Hematopoietic multipotent progenitor cell treated with erythropoietin and hydrocortisone succinate and interleukin-3 and kit ligand, for 17 days (in vitro differentiated cells): ENCODE measurements around the gene NTN4.
"Not testable (repeated sequence)": the region's sequence is repeated elsewhere in the genome, so short reads cannot be mapped to it uniquely, and the experiment has no call there.

ENCODE experiments used
- DNase-seq: peaks from one replicate; pipeline ENCODE4 v3.0.0-alpha.2; 2015; ENCODE audit warnings: low spot score

The NTN4 gene

DNA sequence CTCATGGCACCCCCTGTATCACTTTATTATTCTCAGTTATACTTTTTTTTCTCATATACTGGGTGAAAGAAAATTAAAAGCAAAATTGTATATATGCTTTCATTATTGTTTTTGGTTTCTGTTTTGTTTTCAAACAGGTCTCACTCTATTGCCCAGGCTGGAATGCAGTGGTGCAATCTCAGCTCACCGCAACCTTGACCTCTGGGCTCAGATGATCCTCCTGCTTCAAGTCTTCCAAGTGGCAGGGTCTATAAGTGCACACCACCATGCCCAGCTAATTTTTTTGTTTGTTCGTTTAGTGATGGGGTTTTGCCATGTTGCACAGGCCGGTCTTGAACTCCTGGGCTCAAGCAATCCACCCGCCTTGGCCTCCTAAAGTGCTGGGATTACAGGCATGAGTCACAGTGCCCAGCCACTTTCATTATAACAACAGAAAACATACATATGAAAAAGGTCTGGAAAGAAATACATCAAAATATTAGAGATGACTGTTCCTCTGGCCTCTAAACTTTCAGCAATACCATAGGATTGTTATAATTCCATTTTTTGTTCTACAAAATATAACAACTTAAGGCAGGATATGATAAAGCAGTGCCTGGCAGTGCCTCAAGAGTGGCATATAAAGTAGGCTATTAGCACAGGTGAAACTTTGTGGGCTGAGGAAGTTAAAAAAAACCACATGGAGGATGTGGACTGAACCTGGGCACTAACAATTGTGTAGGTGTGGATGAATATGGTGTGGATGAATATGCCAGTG is 5.8 kb upstream of the NTN4 start:
- no peak for DNase-seq

DNA sequence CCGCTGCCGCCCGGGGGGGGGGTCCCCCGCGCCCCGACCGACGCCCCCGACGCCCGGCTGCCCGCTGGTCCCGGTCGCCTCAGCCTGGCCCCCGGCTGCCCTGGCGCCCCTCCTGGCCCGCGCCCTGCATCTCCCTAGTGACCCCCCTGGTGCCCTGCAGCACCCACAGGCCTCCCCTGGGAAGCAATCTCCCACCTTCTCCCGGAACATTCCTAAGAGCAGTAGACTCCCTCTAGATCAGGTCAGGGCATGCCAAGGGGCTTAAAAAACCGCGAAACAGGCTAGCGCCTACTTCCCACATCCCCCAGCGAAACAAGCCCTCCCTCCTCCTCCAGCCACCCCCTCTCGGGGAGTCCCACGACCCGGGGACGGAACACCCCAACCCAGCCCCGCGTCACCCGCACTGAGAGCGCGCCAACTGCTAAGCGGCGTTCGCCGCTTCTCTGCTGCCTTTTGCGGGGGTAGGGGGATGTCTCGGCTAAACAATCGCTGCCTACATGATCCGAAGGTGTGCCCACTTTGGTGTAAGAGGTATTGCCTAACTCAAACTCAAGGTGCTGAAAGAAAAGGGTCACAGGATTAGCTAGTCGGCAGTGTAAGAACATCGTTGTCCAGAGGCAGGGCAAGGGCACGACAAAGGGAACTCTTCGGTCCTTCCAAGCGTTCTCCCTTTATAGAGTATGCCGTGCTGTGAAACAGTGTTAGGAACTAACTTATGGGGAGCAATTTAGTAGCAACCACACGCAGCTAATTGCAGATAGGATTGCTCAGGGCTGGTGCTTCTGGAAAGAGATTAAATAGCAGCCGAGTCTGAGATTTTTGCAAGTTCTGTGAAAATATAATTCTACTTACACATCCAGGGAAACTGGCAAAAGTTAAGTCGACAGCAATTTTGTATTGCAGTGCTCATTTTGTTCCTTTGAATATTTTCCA is 619 bp upstream of the NTN4 start:
- DNase-seq = no peak

GRCh38 chr12:95789126-95790032 is 1.2 kb downstream of the NTN4 start:
- no peak for DNase-seq

DNA sequence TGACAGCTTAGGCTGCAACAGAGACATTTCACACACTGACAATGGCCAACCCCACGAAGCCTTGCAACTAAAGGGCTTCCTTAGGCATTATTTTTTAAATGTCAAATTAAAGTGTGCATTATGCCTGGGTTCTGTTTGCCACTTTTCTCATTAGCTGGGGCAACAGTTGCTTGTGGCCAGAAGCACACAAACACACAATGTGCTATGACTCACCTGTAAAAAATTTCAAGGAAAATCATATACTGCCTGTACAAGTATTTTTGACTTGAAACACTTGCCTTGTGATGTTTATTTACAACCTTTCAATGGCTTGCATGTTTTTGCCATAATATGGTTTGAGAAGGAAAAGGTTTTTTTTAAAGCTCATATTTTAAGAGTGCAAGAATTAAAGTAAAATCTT is 1.9 kb downstream of the NTN4 start:
- no peak for DNase-seq

DNA sequence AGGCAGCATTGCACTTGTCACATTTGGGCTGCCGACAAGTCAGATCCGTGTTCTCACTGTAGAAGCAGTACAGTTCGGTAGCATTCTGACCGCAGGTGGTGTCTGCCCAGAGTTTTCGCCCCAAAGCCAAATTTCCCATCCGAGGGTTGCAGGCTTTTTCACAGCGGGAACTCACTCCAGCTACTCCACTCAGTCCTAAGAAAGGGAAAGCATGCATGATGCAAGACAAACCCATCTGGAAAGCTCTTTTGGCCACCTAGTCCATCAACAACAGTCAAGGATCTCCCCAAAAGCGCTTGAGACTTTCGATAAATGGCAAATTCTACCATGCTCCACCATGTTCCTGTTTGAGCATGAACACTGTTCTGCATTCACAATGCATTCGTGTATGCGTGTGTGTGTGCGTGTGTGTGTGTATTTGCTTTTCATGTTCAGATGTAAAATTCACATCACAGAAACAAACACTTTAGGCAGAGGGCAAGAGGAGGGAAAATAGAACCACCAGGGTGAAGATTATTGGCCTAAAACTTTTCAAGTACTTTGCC is 3.2 kb downstream of the NTN4 start:
- DNase-seq = no peak

- no peak for DNase-seq
Observed at GRCh38 chr12:95784915-95785314, 5.6 kb downstream of the NTN4 start.

DNA sequence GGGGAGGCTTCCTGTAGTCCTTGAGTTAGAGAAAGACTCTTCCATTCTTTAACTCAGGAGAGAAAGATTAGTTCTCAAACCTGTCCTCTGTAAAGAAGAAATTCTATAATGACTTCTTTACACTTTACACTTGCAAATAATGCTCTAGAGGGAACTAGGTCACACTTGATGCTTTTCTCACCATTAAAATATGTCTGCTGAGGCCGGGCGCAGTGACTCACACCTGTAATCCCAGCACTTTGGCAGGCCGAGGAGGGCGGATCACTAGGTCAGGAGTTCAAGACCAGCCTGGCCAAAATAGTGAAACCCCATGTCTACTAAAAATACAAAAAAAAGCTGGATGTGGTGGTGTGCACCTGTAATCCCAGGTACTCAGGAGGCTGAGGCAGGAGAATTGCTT is 6.3 kb downstream of the NTN4 start:
- no peak for DNase-seq

DNA sequence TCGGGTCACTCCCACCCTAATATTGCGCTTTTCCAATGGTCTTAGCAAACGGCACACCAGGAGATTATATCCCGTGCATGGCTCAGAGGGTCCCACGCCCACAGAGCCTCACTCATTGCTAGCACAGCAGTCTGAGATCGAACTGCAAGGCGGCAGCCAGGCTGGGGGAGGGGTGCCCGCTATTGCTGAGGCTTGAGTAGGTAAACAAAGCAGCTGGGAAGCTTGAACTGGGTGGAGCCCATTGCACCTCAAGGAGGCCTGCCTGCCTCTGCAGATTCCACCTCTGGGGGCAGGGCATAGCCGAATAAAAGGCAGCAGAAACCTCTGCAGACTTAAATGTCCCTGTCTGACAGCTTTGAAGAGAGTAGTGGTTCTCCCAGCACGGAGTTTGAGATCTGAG is 15.1 kb downstream of the NTN4 start:
- not testable (repeated sequence) for DNase-seq

- DNase-seq = no peak
Observed at GRCh38 chr12:95774311-95775045, 16.1 kb downstream of the NTN4 start.

DNA sequence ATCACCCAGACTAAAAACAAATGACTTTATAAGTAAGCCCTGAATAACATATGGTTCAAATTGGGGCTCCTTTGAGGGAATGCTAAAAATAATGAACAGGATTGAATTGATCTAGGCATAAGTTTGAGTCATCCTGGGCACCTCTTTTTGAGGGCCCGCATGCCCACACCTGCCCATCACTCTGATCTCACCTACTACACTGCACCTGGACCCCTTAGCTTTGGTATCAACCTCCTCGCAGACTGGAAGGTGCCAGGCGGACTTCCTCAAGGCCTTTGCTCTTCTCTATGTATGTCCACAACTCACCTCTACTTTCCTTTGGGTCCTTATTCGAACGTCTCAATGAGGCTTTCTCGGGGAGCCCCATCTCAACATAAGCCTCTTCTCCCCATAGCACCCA is 17.2 kb downstream of the NTN4 start:
- no peak for DNase-seq

DNA sequence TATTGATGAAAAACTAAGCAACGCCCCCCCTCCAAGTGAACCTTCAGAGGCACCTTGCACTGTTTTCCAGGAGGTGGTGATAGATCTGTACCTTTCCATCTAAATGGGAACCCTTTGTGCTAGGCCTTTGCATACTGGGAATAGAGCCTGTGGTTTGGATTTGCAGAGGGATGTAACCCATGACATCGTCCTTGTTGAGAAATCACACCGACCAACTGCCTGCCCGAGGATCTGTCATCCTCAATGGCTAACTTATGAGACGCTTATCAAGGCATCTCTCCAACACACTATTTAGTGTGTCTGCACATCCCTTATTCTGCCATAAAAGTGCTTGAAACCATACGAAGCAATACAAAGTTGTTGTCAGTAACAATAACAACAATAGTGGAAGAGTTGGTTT is 22.9 kb downstream of the NTN4 start:
- no peak for DNase-seq

DNA sequence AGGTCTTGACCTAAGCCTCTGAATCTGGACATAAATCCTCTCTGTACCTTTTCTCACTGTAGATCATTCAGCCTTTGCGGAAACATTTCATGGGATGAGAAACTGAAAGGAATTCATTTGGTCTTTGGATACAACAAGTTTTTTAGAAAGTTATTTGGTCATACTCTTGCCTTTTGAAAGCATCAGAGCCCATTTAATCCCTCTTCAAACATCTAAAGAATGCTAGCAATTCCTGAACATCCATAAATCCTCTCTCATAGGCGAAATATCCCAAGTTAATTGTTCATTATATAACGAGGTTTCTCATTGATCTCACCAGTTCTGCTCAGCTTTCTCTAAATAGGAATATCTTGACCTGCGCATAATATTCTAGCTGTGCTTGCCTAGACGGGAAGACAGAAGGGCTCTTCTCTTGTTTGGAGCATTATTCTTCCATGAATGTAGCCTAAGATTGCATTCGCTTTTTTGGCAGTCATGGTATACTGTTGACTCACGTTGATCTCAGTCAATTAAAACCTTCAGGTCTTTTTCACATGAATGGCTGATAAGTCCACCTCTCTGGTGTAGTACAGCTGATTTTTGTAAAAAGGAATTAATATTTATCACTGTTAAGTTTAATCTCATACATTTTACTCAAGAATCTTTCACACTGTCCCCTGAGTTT is 24.1 kb downstream of the NTN4 start:
- DNase-seq = no peak

DNA sequence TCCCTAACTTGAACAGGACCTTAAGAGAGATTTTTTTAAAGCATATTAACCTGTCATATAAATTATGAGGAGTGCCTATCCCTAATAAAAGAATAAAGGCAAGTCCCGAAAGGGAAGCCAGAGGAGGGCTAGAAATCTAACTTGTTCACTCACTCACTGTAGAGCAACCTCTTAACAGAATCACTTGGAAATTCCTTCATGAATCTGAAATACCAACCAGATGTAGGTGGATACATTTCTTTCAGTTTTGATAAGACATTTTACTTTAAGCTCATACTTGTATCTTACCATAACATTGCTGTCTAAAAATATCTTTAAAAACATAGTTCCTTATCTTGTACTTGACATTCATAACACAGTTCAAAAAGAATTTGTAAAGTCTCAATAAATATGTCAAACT is 25.7 kb downstream of the NTN4 start:
- DNase-seq = peak; percentile 22

GRCh38 chr12:95763809-95764253 is 26.7 kb downstream of the NTN4 start:
- DNase-seq = peak; percentile 70

DNA sequence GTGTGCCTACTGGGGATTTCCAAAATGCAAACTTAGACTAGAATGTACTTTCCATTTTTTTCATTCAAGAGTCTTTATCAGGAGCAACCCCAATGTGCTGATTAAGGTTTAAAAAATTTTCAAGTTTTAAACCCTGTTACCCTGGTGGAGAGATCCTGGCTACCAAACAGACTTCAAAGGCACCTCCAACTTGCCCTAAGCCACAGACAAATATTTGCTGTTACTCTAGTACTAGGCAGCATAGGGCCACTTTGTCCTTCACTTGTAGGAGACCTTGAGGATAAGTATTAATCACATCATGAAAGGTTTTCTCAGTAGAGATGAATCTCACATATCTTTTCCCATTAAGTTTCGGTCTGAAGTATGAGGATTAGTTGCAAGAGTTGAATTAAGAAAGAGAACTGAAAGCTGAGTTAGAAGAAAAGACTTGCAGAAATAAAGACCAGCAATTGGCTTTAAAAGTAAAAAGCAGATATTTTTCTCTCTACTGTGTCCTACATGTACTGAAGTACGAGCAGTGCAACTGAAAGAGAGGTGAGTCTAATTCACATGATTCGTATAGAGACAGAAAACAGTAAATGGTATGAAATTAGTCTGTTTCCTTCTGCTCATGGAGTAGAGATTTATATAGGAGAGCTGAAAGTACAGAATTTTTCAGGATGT is 28.3 kb downstream of the NTN4 start:
- DNase-seq = no peak

DNA sequence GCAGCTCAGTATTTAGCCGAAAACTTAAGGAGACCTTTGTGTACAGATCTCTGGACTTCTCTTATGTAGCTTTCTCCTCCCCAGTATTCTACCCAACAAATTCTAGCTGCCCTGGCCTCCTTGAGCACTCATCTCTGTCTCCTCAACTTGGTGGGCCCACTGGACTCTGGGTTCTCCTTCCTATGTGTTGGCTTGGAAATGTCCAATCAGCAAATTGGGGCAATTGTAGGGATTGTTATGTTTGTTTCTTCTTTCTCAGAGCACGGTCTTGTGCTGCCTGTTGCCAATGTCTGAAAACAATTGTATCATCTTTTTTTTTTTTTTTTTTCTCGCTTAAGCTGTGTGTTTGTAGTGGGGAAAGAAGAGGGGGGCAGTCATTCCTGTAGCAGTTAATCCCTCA is 30.2 kb downstream of the NTN4 start:
- DNase-seq = no peak

DNA sequence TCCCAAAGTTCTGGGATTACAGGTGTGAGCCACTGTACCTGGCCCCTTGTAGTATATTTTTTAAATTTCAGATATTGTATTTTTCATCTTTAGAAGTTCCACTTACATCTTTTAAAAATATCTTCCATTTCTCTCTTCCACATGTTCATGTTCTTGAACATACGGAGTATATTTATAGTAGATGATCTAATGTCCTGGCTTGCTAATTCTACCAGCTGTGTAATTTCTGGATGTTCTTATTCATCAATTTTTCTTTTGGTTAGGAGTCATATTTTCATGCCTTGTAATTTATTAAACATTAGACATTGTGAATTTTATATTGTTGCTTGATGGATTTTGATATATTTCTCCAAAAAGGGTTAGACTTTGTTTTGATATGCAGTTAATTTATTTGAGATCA is 30.8 kb downstream of the NTN4 start:
- DNase-seq = no peak

- DNase-seq = no peak
Observed at GRCh38 chr12:95759039-95759438, 31.5 kb downstream of the NTN4 start.

DNA sequence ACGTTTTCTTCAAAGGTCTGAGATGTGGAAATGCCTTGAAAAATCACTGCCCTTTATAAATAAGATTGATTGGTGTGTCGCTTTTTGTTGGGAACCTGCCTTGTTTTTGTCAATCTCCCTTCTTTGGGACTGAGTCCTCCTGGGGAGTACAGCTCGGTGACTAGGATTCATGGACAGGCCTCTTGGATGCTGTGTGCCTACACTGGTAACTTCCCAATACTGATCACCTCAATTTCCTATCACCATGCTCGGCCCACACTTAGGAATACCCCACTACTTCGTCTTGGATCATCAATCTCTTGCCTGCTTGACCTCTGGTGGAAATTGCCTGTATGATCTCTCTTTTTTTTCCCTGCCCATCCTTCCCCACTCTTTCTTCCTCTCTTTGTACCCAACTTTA is 34.2 kb downstream of the NTN4 start:
- no peak for DNase-seq

DNA sequence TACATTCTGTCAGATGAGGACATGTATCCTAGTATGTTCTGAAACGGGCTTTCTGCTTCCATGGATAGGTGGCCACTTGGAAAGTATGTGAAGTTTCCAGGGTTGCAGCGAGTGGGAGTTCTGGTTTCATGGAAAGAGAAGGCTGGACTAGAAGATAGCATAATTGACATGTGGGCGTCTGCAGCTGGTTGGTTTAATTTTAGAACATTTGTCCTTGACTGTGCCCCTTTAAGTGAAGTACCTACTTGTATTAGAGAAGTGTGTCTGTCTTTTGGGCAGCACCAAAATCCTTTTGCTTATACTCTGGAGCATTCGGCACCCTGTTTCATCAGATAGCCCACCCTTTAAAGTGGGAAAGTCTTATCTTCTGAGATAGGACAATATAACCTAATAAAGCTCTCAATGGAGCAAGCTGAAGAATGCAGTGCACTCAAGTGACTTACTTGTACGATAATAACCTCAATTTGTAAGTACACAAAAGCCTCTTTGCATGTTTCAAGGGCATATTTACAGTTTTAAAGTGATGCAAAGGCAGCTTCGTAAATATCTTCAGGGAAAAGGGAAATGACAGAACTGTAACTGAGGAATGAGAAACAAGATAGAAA is 35.2 kb downstream of the NTN4 start:
- DNase-seq = no peak
